Sigmoid colon (tissue), 7 donors: ENCODE measurements around the gene DTX1. TPM values are rescaled to one million over a fixed set of nuclear protein-coding genes. Genes with fewer than 3 reads are reported as not detected.

Experiments
- DNase-seq: peaks from one replicate; pipeline ENCODE4 v3.0.0-alpha.2; 2019
- H3K27ac ChIP-seq, 4 donors: fragments of 200-600 bp; sonication (generic); one replicate each; pipeline ENCODE4 v1.5.1; 2016 to 2019; ENCODE audit warnings: mild to moderate bottlenecking in 1 of 4
- H3K27me3 ChIP-seq, 3 donors: fragments of 200-600 bp; sonication (generic); one replicate each; pipeline ENCODE4 v1.5.1; 2019; ENCODE audit warnings: mild to moderate bottlenecking in 1 of 3
- H3K36me3 ChIP-seq, 4 donors: fragments of 200-600 bp; sonication (generic); one replicate each; pipeline ENCODE4 v1.5.1; 2016 to 2019
- H3K4me1 ChIP-seq, 4 donors: fragments of 200-600 bp; sonication (generic); one replicate each; pipeline ENCODE4 v1.5.1; 2017 to 2019
- H3K4me3 ChIP-seq, 4 donors: fragments of 200-600 bp; sonication (generic); one replicate each; pipeline ENCODE4 v1.5.1; 2017 to 2019; ENCODE audit warnings: mild to moderate bottlenecking in 2 of 4, moderate library complexity in 1 of 4
- H3K9me3 ChIP-seq, 4 donors: fragments of 200-600 bp in 3 of 4; sonication (generic) in 3 of 4; one replicate each; pipeline versions ENCODE4 v1.5.1 to v1.6.1; 2013 to 2019
- EP300 ChIP-seq, 4 donors: sonication (generic); formaldehyde crosslinking; IDR thresholded peaks; one replicate each; pipeline ENCODE4 v1.6.1; 2017; ENCODE audit warnings: antibody characterized with exemption in 4 of 4
- POLR2A ChIP-seq, 2 donors: fragments of 450-650 bp; IDR thresholded peaks; one replicate each; pipeline ENCODE4 v1.6.1; 2016; ENCODE audit warnings: antibody characterized with exemption in 2 of 2, mild to moderate bottlenecking in 2 of 2, moderate library complexity in 2 of 2
- POLR2AphosphoS5 ChIP-seq, 4 donors: sonication (generic); formaldehyde crosslinking; IDR thresholded peaks; one replicate each; pipeline ENCODE4 v1.6.1; 2017; ENCODE audit warnings: antibody characterized with exemption in 4 of 4
- whole genome bisulfite sequencing, 2 donors: extraction: QIAGEN DNeasy Blood & Tissue Kit; methylation state at CpG; one replicate each; pipeline ENCODE4 v1.1.7; 2013; 5-methylcytosine and 5-hydroxymethylcytosine counted together
- intact Hi-C: fragments of 100-400 bp; cut with DNase I; formaldehyde crosslinking; loops from one replicate; pipeline ENCODE4 v1.15.1; 2023
- polyA plus RNA-seq, 3 donors: library from polyadenylated mRNA; stranded (reverse); fragments of 200-250 nt; gene quantifications; one replicate each; pipeline ENCODE4 v1.2.3, GENCODE V29; 2013
- total RNA-seq, 4 donors: library from RNA; depleted of rRNA; stranded (reverse); fragments of >200 nt; gene quantifications; one replicate each; pipeline ENCODE4 v1.1.0, GENCODE V29; 2016
- TF ChIP-seq, protein P1 (sequence below), 4 experiments: fragments of 450-650 bp in 3 of 4; fragments of 200-600 bp in 1 of 4; IDR thresholded peaks; one replicate each; pipeline ENCODE4 v1.5.1; 2016 to 2019; ENCODE audit warnings: antibody characterized with exemption in 4 of 4, mild to moderate bottlenecking in 3 of 4, moderate library complexity in 2 of 4
- donor health status: healthy with polysubstance abuse.
- donor health status: Bipolar disorder and iron deficiency.
- donor health status: healthy.

DTX1 gene
- total and polyA plus RNA-seq, 7 donors, result 1.2 to 15.8 (median 3.0) TPM

DNA sequence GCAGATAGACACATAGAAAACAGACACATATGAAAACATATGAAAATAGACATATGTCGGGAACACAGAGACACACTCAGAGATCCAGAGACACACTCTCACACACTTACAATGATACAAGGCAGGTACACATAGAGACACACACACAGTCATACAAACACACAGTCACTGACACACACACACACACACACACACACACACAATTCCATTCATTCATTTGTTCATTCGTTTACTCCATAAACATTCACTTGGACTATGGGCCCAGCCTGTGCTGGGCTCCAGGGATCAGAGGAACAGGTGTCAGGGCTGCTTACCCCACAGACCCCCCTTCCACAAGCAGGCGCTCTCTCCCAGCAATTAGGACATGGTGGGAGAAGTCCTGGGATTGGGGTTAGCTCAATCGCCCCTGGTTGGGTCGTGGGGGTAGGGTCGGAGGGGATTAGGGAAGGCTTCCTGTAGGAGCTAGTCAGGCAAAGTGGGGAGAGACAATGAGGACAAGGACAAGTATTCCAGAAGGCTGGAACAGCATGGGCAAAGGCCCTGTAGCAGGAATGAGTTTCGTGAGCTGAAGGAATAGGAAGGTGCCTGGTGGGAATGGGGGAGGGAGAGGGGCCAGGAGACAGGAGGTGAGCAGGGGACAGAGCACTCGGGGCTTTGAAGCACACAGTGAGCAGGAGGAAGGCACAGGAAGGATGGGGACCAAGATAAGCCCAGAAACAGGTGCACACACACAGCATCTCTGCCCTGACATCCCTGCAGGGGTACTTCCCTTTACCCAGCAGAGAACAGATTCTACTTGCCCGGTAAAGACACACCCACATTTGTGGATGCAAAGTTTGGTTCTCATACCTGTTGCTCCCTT lies 72.5 kb downstream of the DTX1 start:
- no peaks in the 10 kb centered on the region for H3K9me3 ChIP-seq
- no peak overlapping the region for H3K27ac ChIP-seq
- H3K4me1 ChIP-seq, result no peaks in the 10 kb centered on the region
- TF ChIP-seq POLR2AphosphoS5 (IDR thresholded peaks at IDR 0.05) (no peak), POLR2A (IDR thresholded peaks at IDR 0.05) (no peak), EP300 (IDR thresholded peaks at IDR 0.05) (no peak)
- TF ChIP-seq, protein P1, sequence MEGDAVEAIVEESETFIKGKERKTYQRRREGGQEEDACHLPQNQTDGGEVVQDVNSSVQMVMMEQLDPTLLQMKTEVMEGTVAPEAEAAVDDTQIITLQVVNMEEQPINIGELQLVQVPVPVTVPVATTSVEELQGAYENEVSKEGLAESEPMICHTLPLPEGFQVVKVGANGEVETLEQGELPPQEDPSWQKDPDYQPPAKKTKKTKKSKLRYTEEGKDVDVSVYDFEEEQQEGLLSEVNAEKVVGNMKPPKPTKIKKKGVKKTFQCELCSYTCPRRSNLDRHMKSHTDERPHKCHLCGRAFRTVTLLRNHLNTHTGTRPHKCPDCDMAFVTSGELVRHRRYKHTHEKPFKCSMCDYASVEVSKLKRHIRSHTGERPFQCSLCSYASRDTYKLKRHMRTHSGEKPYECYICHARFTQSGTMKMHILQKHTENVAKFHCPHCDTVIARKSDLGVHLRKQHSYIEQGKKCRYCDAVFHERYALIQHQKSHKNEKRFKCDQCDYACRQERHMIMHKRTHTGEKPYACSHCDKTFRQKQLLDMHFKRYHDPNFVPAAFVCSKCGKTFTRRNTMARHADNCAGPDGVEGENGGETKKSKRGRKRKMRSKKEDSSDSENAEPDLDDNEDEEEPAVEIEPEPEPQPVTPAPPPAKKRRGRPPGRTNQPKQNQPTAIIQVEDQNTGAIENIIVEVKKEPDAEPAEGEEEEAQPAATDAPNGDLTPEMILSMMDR (IDR thresholded peaks at IDR 0.05), result no peak
- 63 to 71% methylated on average over 9 of the region's 9 CpGs for WGBS, 2 donors
- intact Hi-C loops, result no loop called here
- H3K36me3 ChIP-seq, result no peaks in the 10 kb centered on the region
- no peak for DNase-seq
- peaks cover 0 to 44% (median 2%) of the 10 kb centered on the region in 3 donors for H3K27me3 ChIP-seq
- H3K4me3 ChIP-seq, result no peak overlapping the region

DNA sequence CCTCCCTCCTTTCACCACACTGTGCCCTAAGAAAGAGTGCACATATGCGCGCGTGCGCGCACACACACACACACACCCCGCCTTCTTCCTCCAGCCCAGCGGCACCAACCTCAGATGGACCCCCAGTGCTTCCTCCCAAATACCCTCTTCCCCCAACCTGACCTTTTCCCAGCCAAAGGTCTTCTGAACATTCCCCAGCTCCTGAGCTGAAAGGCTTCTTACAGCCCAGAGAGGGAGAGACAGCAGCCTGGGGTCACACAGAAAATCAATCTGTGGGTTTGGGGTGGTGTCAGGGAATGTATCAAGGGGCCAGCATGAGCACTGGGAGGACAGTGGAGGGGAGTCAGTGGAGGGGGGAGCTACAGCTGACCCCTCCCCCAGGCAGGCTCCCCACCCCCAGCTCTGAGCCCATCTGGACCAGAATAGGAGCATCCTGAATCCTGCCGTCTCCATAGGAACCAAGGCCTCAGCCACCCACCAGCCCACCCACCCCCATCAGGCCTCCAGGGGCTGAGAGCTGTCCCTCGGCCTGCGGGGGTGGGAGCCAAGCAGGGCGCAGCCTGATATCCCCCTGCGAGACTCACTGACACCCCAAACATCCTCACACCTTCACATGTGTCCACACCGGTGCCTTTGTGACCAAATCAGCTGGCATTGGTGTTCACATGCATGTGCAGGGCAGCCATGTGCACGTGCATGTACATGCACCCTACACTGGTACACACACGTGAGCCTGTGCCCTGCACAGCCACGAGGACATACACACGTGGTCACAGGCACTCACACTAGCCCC lies 73.3 kb downstream of the DTX1 start:
- Histone ChIP-seq H3K4me3 (no peak overlapping the region), H3K36me3 (no peaks in the 10 kb centered on the region), H3K27me3 (peaks cover 0 to 53% (median 10%) of the 10 kb centered on the region in 3 donors), H3K27ac (no peak overlapping the region), H3K4me1 (no peaks in the 10 kb centered on the region), H3K9me3 (no peaks in the 10 kb centered on the region)
- intact Hi-C loops, result no loop called here
- TF ChIP-seq POLR2AphosphoS5 (IDR thresholded peaks at IDR 0.05), result no peak
- TF ChIP-seq, protein P1 (IDR thresholded peaks at IDR 0.05), result no peak
- no peak for DNase-seq
- 75 to 84% methylated on average over 17 of the region's 17 CpGs for WGBS, 2 donors

DNA sequence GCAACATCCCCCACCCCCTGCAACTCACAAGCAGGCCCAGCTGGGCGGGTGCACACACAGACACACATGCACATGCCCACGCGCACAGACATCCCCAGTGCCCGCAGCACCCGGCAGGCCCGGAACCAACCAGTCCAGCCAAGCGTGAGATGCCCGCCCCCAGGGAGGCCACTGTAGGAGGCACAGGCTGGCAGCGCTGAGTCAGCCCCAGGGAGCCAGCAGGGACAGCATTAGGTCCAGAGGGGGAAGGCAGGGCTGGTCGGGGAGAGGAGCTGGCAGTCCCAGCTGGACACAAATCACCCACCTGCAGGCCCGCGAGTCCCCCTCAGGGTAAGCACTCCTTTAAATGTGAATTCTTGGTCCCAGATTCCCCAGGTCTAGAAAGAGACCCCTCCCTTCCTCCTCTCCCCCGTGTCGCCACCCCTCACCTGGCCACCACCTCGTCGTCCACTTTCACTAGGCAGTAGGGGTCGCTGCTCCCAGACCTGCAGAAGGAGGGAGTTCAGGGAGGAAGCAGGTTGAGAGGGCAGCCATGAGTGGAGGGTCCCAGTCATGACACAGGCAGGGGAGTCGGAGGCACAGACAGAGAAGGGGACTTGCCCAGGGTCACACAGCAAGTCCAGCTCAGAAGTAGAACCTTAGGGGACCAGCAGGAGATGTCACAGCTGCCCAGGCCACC lies 74.1 kb downstream of the DTX1 start:
- Histone ChIP-seq H3K36me3 (no peaks in the 10 kb centered on the region), H3K27ac (no peak overlapping the region), H3K27me3 (peaks cover 2 to 60% (median 18%) of the 10 kb centered on the region in 3 donors), H3K4me3 (no peak overlapping the region), H3K4me1 (no peaks in the 10 kb centered on the region), H3K9me3 (no peaks in the 10 kb centered on the region)
- intact Hi-C loops, result no loop called here
- WGBS, 2 donors, result 58 to 75% methylated on average over 18 of the region's 18 CpGs
- no peak for DNase-seq
- TF ChIP-seq EP300 (IDR thresholded peaks at IDR 0.05) (no peak), POLR2AphosphoS5 (IDR thresholded peaks at IDR 0.05) (no peak), POLR2A (IDR thresholded peaks at IDR 0.05) (no peak)
- TF ChIP-seq, protein P1 (IDR thresholded peaks at IDR 0.05), result no peak

DNA sequence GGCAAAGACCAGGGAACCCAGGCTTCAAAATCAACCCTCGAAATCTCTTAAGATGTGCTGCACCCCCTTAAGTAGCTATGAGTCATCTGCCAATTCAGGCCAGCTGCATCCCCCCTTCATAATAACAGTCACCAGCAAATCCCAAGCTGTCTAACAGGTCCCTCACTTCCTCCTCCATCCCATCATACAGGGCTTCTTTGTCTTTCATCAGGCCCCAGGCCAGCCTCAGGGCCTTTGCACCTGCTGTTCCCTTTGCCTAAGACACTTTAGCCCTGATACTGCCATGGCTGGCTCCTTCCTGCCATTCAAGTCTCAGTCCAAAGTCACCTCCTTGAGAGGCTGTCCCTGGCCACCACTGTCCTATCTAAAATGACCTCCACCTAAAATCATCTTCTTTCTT lies 75.0 kb downstream of the DTX1 start:
- Histone ChIP-seq H3K4me3 (no peak overlapping the region), H3K27ac (no peak overlapping the region), H3K9me3 (no peaks in the 10 kb centered on the region), H3K4me1 (no peaks in the 10 kb centered on the region), H3K36me3 (no peaks in the 10 kb centered on the region), H3K27me3 (peaks cover 7 to 69% (median 27%) of the 10 kb centered on the region in 3 donors)
- TF ChIP-seq EP300 (IDR thresholded peaks at IDR 0.05) (no peak), POLR2A (IDR thresholded peaks at IDR 0.05) (no peak), POLR2AphosphoS5 (IDR thresholded peaks at IDR 0.05) (no peak)
- TF ChIP-seq, protein P1 (IDR thresholded peaks at IDR 0.05), result no peak
- no peak for DNase-seq
- 73 to 78% methylated on average over 1 of the region's 1 CpG for WGBS, 2 donors
- intact Hi-C loops, result no loop called here
